ENCODE results near the gene TRIM26. TPM values are rescaled to one million over a fixed set of nuclear protein-coding genes. Genes with fewer than 3 reads are reported as not detected.

Gene TRIM26
- total and polyA plus RNA-seq, 2 of the 8 experiments (the other 6 are each of a cell fraction or from before 2014, with no cell fraction given) = 21.5 to 32.3 TPM

DNA sequence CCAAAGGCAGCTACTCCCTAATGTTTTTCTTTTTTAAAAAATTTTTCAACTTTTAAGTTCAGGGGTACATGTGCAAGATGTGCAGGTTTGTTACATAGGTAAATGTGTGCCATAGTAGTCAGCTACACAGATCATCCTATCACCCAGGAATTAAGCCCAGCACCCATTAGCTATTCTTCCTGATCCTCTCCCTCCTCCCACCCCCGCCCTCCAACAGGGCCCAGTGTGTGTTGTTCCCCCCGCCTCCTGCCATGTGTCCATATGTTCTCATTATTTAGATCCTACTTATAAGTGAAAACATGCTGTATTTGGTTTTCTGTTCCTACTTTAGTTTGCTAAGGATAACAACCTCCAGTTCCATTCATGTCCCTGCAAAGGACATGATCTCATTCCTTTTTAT is 37.4 kb downstream of the TRIM26 start:
- H4K20me1 ChIP-seq (replicated peaks in 1 of 2; ENCODE audit: control insufficient read depth in 1 of 2, insufficient read depth in 2 of 2, low read length in 2 of 2) = no peaks in the 10 kb centered on the region
- H3K4me2 ChIP-seq (ENCODE audit: insufficient read depth in 1 of 2, low read depth in 2 of 2, low read length in 2 of 2) = no peak overlapping the region
- H3K23me2 ChIP-seq (ENCODE audit: low read depth, low read length) = peaks cover 4% of the 10 kb centered on the region; the same call in 1 of the 2 replicates
- H2AFZ ChIP-seq (ENCODE audit: low read length) = no peak overlapping the region
- H3K27me3 ChIP-seq (replicated peaks in 1 of 4; ENCODE audit: control insufficient read depth in 3 of 4, extremely low read depth in 1 of 4, insufficient read depth in 3 of 4, low read length in 3 of 4) = peaks cover 7 to 24% (median 22%) of the 10 kb centered on the region in 4 experiments
- H2BK15ac ChIP-seq (ENCODE audit: low read length) = no peak overlapping the region
- H3K23ac ChIP-seq (ENCODE audit: insufficient read length) = no peak overlapping the region
- H3K4ac ChIP-seq (replicated peaks; ENCODE audit: insufficient read length, low read depth, low read length) = no peak overlapping the region
- H3K18ac ChIP-seq (ENCODE audit: extremely low read depth, low read length) = no peak overlapping the region
- H3K9me3 ChIP-seq (ENCODE audit: insufficient read depth in 2 of 2, low read depth in 1 of 2, low read length in 1 of 2) = 0 out of 4 replicates have a peak, but pooled peaks cover 0 to 3% of the 10 kb centered on the region in 2 experiments
- no peaks in the 10 kb centered on the region for H3K79me2 ChIP-seq (ENCODE audit: control insufficient read depth in 1 of 2, insufficient read depth in 2 of 2, low read length in 2 of 2)
- H3K4me3 ChIP-seq (ENCODE audit: extremely low read depth in 1 of 4, insufficient read depth in 2 of 4, low read depth in 3 of 4, low read length in 4 of 4) = no peak overlapping the region
- H2BK12ac ChIP-seq (ENCODE audit: low read depth, low read length) = no peak overlapping the region
- no peaks in the 10 kb centered on the region for H3K36me3 ChIP-seq (ENCODE audit: control insufficient read depth in 2 of 4, insufficient read depth in 4 of 4, low read length in 3 of 4)
- no peak for FAIRE-seq
- no peak overlapping the region for H3K56ac ChIP-seq (replicated peaks; ENCODE audit: insufficient read length, low read depth, low read length)
- no peak overlapping the region for H4K8ac ChIP-seq (ENCODE audit: extremely low read depth, insufficient read depth, low read length)
- H3K4me1 ChIP-seq (replicated peaks in 1 of 4; ENCODE audit: control insufficient read depth in 3 of 4, insufficient read depth in 4 of 4, low read length in 3 of 4) = peaks cover 0 to 4% (median 3%) of the 10 kb centered on the region in 4 experiments; a peak in 4 of 7 replicates
- H2BK5ac ChIP-seq (ENCODE audit: low read depth, low read length) = no peak overlapping the region
- DNase-seq (ENCODE audit: low read depth in 1 of 2, low spot score in 2 of 2) = no peak
- H4K5ac ChIP-seq (ENCODE audit: insufficient read length, low read depth, low read length) = no peak overlapping the region
- no peak overlapping the region for H2AK5ac ChIP-seq (ENCODE audit: low read depth, low read length)
- 91% methylated on average over 2 of the region's 2 CpGs; no CpG with 5 or more reads in 1 of the 2 experiments for WGBS, 2 experiments (ENCODE audit: extremely low coverage in 1 of 2, insufficient coverage in 1 of 2, insufficient read length in 1 of 2, insufficient replicate concordance in 2 of 2, low coverage in 1 of 2, low lambda C conversion rate in 2 of 2, missing lambda C conversion rate in 1 of 2)
- ChIA-PET POLR2A (ENCODE audit: partially characterized antibody) (interaction anchor here (1.3 kb wide), 1 partner anchor 11 kb away, joined by 3 read pairs; no protein-coding TSS in a partner anchor), CTCF (ENCODE audit: partially characterized antibody) (interaction anchor here (0.6 to 2.2 kb wide), 5 partner anchors 27 to 80 kb away, joined by 3 to 10 read pairs (median 4); no protein-coding TSS in a partner anchor)
- no peak overlapping the region for H3K14ac ChIP-seq (ENCODE audit: insufficient read length)
- no peak overlapping the region for H3K27ac ChIP-seq (ENCODE audit: low read depth, low read length)
- no peak overlapping the region for H2BK120ac ChIP-seq (replicated peaks; ENCODE audit: low read depth, low read length)
- no peak for TF ChIP-seq NANOG (IDR thresholded peaks at IDR 0.05; ENCODE audit: insufficient read depth, low read depth, low read length, poor library complexity, severe bottlenecking)
- TF ChIP-seq SP1 (IDR thresholded peaks at IDR 0.05; ENCODE audit: low read depth, low read length) = no peak
- no peak for TF ChIP-seq MAX (IDR thresholded peaks at IDR 0.05)
- TF ChIP-seq MAFK (IDR thresholded peaks at IDR 0.05; ENCODE audit: low read depth, low read length) = no peak
- no peak for TF ChIP-seq POU5F1 (IDR thresholded peaks at IDR 0.05; ENCODE audit: low read depth, low read length)
- H4K91ac ChIP-seq (replicated peaks; ENCODE audit: insufficient read length, low read length) = no peak overlapping the region
- no peaks in the 10 kb centered on the region for H3K79me1 ChIP-seq (ENCODE audit: low read depth, low read length)
- no peak overlapping the region for H3K9ac ChIP-seq (replicated peaks in 1 of 4; ENCODE audit: extremely low read depth in 1 of 4, low read depth in 3 of 4, low read length in 3 of 4)
- H2BK20ac ChIP-seq (ENCODE audit: low read length) = no peak overlapping the region
